IPS DF 6.9 (cell line): ENCODE measurements around the gene TINCR.
"Not testable (repeated sequence)": the region's sequence is repeated elsewhere in the genome, so short reads cannot be mapped to it uniquely, and the experiment has no call there.

Source experiments
- DNase-seq: peaks from one replicate; pipeline ENCODE4 v3.0.0-alpha.2; 2013; ENCODE audit warnings: low read depth, low spot score
- H3K27ac ChIP-seq: one replicate; pipeline ENCODE4 v1.5.1; 2013; ENCODE audit warnings: low read length, control low read depth
- H3K27me3 ChIP-seq: 2 replicates; pipeline ENCODE4 v1.6.1; 2013; ENCODE audit warnings: mild to moderate bottlenecking, low read length; ENCODE audit not compliant: control insufficient read depth, insufficient read depth
- H3K36me3 ChIP-seq: 2 replicates; pipeline ENCODE4 v1.6.1; 2013; ENCODE audit warnings: low read length; ENCODE audit not compliant: control insufficient read depth, insufficient read depth
- H3K4me1 ChIP-seq: 2 replicates; pipeline ENCODE4 v1.6.1; 2013; ENCODE audit warnings: low read length; ENCODE audit not compliant: control insufficient read depth, insufficient read depth
- H3K4me3 ChIP-seq: 2 replicates; pipeline ENCODE4 v1.5.1; 2013; ENCODE audit warnings: mild to moderate bottlenecking, low read length
- H3K9me3 ChIP-seq: 2 replicates; pipeline ENCODE4 v1.6.1; 2013; ENCODE audit warnings: low read length, inconsistent platforms; ENCODE audit not compliant: control insufficient read depth, insufficient read depth
- WGBS: extraction: QIAGEN DNeasy Blood & Tissue Kit; methylation state at CpG from one replicate; pipeline ENCODE4 v1.1.7; 2013; ENCODE audit warnings: mixed read lengths, missing lambda C conversion rate; ENCODE audit not compliant: insufficient read length, insufficient coverage; 5-methylcytosine and 5-hydroxymethylcytosine counted together

Gene TINCR

GRCh38 chr19:5540208-5540607, 27.5 kb downstream of the TINCR start:
- no peaks in the 10 kb centered on the region for H3K27me3 ChIP-seq
- H3K4me3 ChIP-seq, result no peak overlapping the region
- no peaks in the 10 kb centered on the region for H3K9me3 ChIP-seq
- WGBS, result no CpG with 5 or more reads among the region's 10 CpGs
- no peak for DNase-seq
- H3K27ac ChIP-seq, result no peak overlapping the region
- H3K4me1 ChIP-seq, result peaks cover 3% of the 10 kb centered on the region
- H3K36me3 ChIP-seq, result no peaks in the 10 kb centered on the region

DNA sequence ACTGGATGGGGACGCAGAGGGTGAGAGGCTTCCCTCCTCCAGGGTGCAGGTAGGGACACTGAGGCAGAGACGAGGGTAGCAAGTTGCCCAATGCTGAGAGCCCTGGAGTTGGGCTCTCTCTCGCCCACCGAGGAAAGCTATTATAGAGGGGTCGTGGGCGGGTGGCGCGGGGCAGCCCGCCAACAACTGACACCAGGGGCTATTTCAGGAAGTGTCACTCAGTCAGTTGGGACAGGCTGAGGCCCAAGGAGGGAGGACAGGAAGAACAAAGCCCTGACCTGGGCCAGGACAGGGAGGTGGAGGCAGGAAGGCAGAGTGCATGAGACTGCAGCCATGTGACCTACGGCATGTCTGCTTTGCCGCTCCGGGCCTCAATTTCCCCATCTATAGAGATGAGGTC, 29.9 kb downstream of the TINCR start:
- no CpG with 5 or more reads among the region's 12 CpGs for WGBS
- H3K9me3 ChIP-seq, result no peaks in the 10 kb centered on the region
- no peaks in the 10 kb centered on the region for H3K27me3 ChIP-seq
- no peak overlapping the region for H3K4me3 ChIP-seq
- H3K36me3 ChIP-seq, result no peaks in the 10 kb centered on the region
- peaks cover 3% of the 10 kb centered on the region for H3K4me1 ChIP-seq
- DNase-seq, result no peak
- no peak overlapping the region for H3K27ac ChIP-seq

GRCh38 chr19:5536982-5537579, 30.7 kb downstream of the TINCR start:
- H3K4me3 ChIP-seq, result not testable (repeated sequence)

DNA sequence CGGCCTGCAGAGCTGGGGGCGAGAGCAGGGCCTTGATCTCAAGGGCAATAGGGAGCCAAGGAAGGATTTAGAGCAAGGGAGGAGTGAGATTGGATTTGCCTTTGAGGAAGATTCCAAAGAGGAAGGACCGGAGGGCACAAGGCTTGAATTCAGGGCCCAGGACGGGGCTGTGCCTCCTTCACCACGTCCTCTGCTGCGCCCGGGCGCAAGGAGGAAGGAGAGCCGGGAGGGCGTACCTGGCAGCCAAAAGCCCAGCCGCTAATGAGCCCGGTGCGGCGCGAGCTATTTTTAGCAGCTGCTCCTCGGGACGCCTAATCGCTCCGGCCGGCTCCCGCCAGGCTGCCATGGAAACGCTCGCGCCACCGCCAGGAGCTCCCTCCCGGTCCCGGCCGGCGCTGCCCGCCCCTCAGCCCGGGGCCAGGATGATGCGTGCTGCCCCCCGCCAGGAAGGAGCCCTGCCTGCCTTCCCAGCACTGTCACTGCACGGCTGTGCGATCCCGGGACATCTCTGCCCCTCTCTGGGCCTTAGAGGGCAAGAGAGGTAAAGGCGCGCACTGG, 31.3 kb downstream of the TINCR start:
- no CpG with 5 or more reads among the region's 38 CpGs for WGBS
- Histone ChIP-seq H3K9me3 (no peaks in the 10 kb centered on the region), H3K4me3 (peak overlapping the region; percentile 5; the same call in 1 of the 2 replicates), H3K27ac (no peak overlapping the region), H3K4me1 (peaks cover 3% of the 10 kb centered on the region), H3K27me3 (no peaks in the 10 kb centered on the region), H3K36me3 (no peaks in the 10 kb centered on the region)
- no peak for DNase-seq

More at GRCh38 chr19:5536982-5537579, 30.7 kb downstream of the TINCR start:
- not testable (repeated sequence) for H3K27me3 ChIP-seq, H3K27ac ChIP-seq, H3K4me1 ChIP-seq, H3K36me3 ChIP-seq, DNase-seq, H3K9me3 ChIP-seq
- WGBS, result no CpG with 5 or more reads among the region's 12 CpGs

GRCh38 chr19:5534787-5535586, 32.8 kb downstream of the TINCR start:
- DNase-seq, result no peak
- WGBS, result no CpG with 5 or more reads among the region's 9 CpGs
- Histone ChIP-seq H3K9me3 (no peaks in the 10 kb centered on the region), H3K27ac (no peak overlapping the region), H3K4me1 (peaks cover 3% of the 10 kb centered on the region), H3K36me3 (no peaks in the 10 kb centered on the region), H3K4me3 (no peak overlapping the region), H3K27me3 (no peaks in the 10 kb centered on the region)

DNA sequence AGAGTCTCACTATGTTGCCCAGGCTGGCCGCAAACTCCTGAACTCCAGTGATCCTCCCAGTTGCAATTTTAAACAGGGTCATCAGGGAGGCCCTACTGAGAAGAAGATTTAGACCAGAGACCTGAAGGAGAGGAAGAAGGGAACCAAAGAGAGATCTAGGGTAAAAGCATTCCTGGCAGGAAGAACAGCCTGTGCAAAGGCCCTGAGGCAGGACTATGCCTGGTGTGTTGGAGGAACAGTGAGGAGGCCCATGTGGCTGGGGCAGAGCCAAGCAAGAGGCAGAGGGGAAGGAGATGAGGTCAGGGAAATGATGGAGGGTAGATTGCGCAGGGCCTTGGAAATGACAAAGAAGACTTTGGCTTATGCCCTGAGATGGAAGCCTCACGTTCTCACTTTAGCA, 34.5 kb downstream of the TINCR start:
- WGBS, result no CpG with 5 or more reads among the region's 3 CpGs
- Histone ChIP-seq H3K4me1 (no peaks in the 10 kb centered on the region), H3K27me3 (no peaks in the 10 kb centered on the region), H3K36me3 (no peaks in the 10 kb centered on the region), H3K4me3 (no peak overlapping the region), H3K27ac (no peak overlapping the region), H3K9me3 (no peaks in the 10 kb centered on the region)
- DNase-seq, result no peak

DNA sequence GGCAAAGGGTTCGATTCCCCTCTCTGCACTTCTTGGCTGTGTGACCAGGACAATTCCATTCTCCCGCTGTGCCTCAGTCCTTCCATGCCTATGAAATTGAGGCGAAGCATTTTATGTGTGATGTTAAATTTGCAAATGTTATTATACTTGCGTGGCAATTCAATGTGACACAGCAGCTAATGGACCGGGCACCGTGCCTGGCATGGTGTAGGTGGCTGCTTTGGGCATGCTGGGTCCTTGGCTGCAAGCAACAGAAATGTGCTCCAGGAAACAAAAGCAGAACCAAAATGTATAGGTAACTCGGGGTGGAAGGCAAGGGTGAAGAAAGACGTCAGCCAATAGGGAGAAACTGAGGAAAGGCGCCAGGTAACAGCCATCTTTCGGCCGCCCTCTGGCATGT, 37.1 kb downstream of the TINCR start:
- no peak overlapping the region for H3K27ac ChIP-seq
- no CpG with 5 or more reads among the region's 11 CpGs for WGBS
- H3K4me1 ChIP-seq, result no peaks in the 10 kb centered on the region

GRCh38 chr19:5526691-5527090, 41.1 kb downstream of the TINCR start:
- Histone ChIP-seq H3K9me3 (no peaks in the 10 kb centered on the region), H3K27ac (no peak overlapping the region), H3K27me3 (no peaks in the 10 kb centered on the region), H3K4me1 (no peaks in the 10 kb centered on the region), H3K4me3 (no peak overlapping the region), H3K36me3 (no peaks in the 10 kb centered on the region)
- no CpG with 5 or more reads among the region's 6 CpGs for WGBS
- no peak for DNase-seq

More for the DNA sequence above, 37.1 kb downstream of the TINCR start:
- DNase-seq, result no peak
- H3K27me3 ChIP-seq, result no peaks in the 10 kb centered on the region
- H3K9me3 ChIP-seq, result no peaks in the 10 kb centered on the region
- H3K36me3 ChIP-seq, result no peaks in the 10 kb centered on the region
- H3K4me3 ChIP-seq, result no peak overlapping the region

DNA sequence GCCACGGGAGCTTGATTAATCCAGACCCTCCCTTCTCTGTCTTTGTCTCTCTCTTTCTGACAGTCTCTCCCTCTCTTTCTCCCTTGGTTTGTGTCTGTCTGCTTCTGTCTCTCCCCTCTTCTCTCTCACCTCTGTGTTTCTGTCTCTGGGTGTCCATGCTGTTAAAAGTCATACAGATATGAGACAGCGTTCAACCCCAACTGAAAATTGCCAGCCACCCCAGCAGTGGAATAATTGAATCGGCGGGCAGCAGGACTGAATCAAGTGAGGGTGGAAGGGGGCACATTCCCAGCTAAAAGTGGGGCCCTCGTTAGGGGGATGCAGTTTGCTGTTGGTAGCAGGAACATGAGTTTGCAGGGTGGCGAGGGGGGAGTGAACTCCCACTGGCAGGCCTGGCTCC, 43.7 kb downstream of the TINCR start:
- Histone ChIP-seq H3K4me3 (no peak overlapping the region), H3K36me3 (no peaks in the 10 kb centered on the region), H3K27ac (no peak overlapping the region), H3K27me3 (no peaks in the 10 kb centered on the region), H3K4me1 (no peaks in the 10 kb centered on the region), H3K9me3 (no peaks in the 10 kb centered on the region)
- no CpG with 5 or more reads among the region's 6 CpGs for WGBS
- no peak for DNase-seq

- no CpG with 5 or more reads among the region's 11 CpGs for WGBS
- H3K4me3 ChIP-seq, result no peak overlapping the region
- no peaks in the 10 kb centered on the region for H3K36me3 ChIP-seq
- no peaks in the 10 kb centered on the region for H3K4me1 ChIP-seq
- H3K27ac ChIP-seq, result no peak overlapping the region
- H3K9me3 ChIP-seq, result no peaks in the 10 kb centered on the region
- DNase-seq, result no peak
- H3K27me3 ChIP-seq, result no peaks in the 10 kb centered on the region
Observed at GRCh38 chr19:5522106-5522505, 45.6 kb downstream of the TINCR start.
